Measurements from ENCODE around the gene APEX1. TPM values are rescaled to one million over a fixed set of nuclear protein-coding genes. Genes with fewer than 3 reads are reported as not detected.

Gene APEX1
- total and polyA plus RNA-seq, 7 donors: 61.1 to 111 (median 90.5) TPM

- ATAC-seq (no peak), DNase-seq (no peak)
- no peak overlapping the region for H3K4me3 ChIP-seq
- intact Hi-C loops (cut with DNase I): loop anchor here in 1 of 2 donors (10.0 kb wide), 1 partner anchor 79 kb away; the partner anchor contains the start of gene RNASE9
- no peaks in the 10 kb centered on the region for H3K36me3 ChIP-seq (ENCODE audit: insufficient read depth in 1 of 2, low read depth in 1 of 2)
- no peaks in the 10 kb centered on the region for H3K4me1 ChIP-seq
- no peak for TF ChIP-seq CTCF (IDR thresholded peaks at IDR 0.05)
- WGBS, 3 donors: 69 to 76% (median 74%) methylated on average over 7 of the region's 7 CpGs
- no peaks in the 10 kb centered on the region for H3K9me3 ChIP-seq
- H3K27me3 ChIP-seq (ENCODE audit: insufficient read depth in 3 of 3, low read length in 2 of 3): peaks cover 0 to 6% (median 0%) of the 10 kb centered on the region in 3 donors
- H3K27ac ChIP-seq: no peak overlapping the region
Observed at GRCh38 chr14:20485900-20486299, 30.9 kb downstream of the APEX1 start.

DNA sequence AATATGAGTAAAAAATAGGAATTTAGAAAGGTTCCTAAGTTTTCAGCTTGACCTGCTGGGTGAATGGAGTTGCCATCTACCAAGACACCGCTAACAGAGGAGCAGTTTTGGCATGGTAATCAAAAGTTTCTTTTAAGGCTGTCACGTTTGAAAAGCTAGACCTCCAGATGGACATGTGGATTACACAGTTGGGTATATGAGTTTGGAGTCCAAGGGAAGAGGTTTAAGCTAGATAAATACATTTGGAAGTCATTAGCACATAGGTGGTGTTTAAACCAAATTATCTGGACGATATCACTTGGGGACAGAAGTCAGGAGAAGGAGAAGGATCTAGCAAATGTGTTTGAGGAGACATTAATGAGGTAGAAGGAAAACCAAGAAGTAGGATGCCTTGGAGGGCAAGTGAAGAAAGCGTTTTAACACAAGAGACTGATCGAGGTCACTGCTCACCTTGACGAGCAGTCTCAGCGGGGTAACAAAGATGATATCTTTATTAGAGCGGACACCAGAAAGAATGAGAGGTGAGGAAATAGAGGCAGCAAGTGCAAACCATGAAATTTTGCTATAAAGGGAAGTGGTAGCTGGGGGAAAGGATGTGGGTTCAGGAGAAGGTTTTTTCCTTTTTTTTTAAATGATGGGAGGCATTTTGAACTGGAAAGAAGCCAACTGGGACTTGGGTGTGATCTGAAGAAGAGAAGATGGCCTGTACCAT lies 31.8 kb downstream of the APEX1 start:
- no peak for TF ChIP-seq CTCF (IDR thresholded peaks at IDR 0.05)
- 77 to 83% (median 82%) methylated on average over 8 of the region's 8 CpGs for WGBS, 3 donors
- Histone ChIP-seq H3K36me3 (ENCODE audit: insufficient read depth in 1 of 2, low read depth in 1 of 2) (no peaks in the 10 kb centered on the region), H3K27ac (no peak overlapping the region), H3K4me3 (no peak overlapping the region), H3K4me1 (no peaks in the 10 kb centered on the region), H3K27me3 (ENCODE audit: insufficient read depth in 3 of 3, low read length in 2 of 3) (peaks cover 0 to 6% (median 0%) of the 10 kb centered on the region in 3 donors), H3K9me3 (no peaks in the 10 kb centered on the region)
- DNase-seq: no peak
- no peak for ATAC-seq
- intact Hi-C loops (cut with DNase I): loop anchor here in 1 of 2 donors (10.0 kb wide), 1 partner anchor 78 kb away; the partner anchor contains the start of gene RNASE9

- Histone ChIP-seq H3K4me3 (no peak overlapping the region), H3K27me3 (ENCODE audit: insufficient read depth in 3 of 3, low read length in 2 of 3) (peaks cover 0 to 6% (median 0%) of the 10 kb centered on the region in 3 donors), H3K36me3 (ENCODE audit: insufficient read depth in 1 of 2, low read depth in 1 of 2) (no peaks in the 10 kb centered on the region), H3K9me3 (no peaks in the 10 kb centered on the region), H3K4me1 (no peaks in the 10 kb centered on the region), H3K27ac (no peak overlapping the region)
- ATAC-seq (no peak), DNase-seq (no peak)
- intact Hi-C loops (cut with DNase I): loop anchor here in 1 of 2 donors (10.0 kb wide), 1 partner anchor 77 kb away; the partner anchor contains the start of gene RNASE9
- TF ChIP-seq CTCF (IDR thresholded peaks at IDR 0.05): no peak
Observed at GRCh38 chr14:20487396-20487725, 32.3 kb downstream of the APEX1 start.

GRCh38 chr14:20489093-20489994 lies 34.3 kb downstream of the APEX1 start:
- no peaks in the 10 kb centered on the region for H3K9me3 ChIP-seq
- intact Hi-C loops (cut with DNase I): loop anchor here in 1 of 2 donors (10.0 kb wide), 1 partner anchor 75 kb away; the partner anchor contains the start of gene RNASE9
- H3K4me1 ChIP-seq: no peaks in the 10 kb centered on the region
- WGBS, 3 donors: 44 to 47% (median 44%) methylated on average over 6 of the region's 6 CpGs
- TF ChIP-seq CTCF (IDR thresholded peaks at IDR 0.05): no peak
- H3K27me3 ChIP-seq (ENCODE audit: insufficient read depth in 3 of 3, low read length in 2 of 3): peaks cover 0 to 6% (median 0%) of the 10 kb centered on the region in 3 donors
- ATAC-seq (no peak), DNase-seq (no peak)
- no peak overlapping the region for H3K4me3 ChIP-seq
- H3K36me3 ChIP-seq (ENCODE audit: insufficient read depth in 1 of 2, low read depth in 1 of 2): no peaks in the 10 kb centered on the region
- H3K27ac ChIP-seq: no peak overlapping the region
